Caco-2 (cell line): ENCODE measurements around the gene DCT. TPM values are rescaled to one million over a fixed set of nuclear protein-coding genes. Genes with fewer than 3 reads are reported as not detected.

ENCODE experiments used
- BruUV-seq: library from RNA; stranded (reverse); fragments of 400-500 nt; replicated peaks from 2 replicates; lab custom pipeline; 2021; lab: Mats Ljungman, UMichigan
- CTCF ChIA-PET: fragments of 300-600 bp; sonication (Branson Sonifier 250); formaldehyde crosslinking; loops from one replicate; lab custom pipeline; 2022; ENCODE audit warnings: antibody characterized with exemption; lab: Charles Lee
- POLR2A ChIA-PET: fragments of 300-600 bp; sonication (Branson Sonifier 250); formaldehyde crosslinking; loops from one replicate; lab custom pipeline; 2022; ENCODE audit warnings: antibody characterized with exemption; lab: Charles Lee
- DNase-seq, 2 experiments: peaks; one replicate each; pipeline versions ENCODE4 v3.0.0 to v3.0.0-alpha.2; 2020 to 2022
- H3K27me3 ChIP-seq: replicated peaks from 2 replicates; pipeline ENCODE4 v1.6.0; 2011; ENCODE audit warnings: low read length; ENCODE audit not compliant: control insufficient read depth, insufficient read depth
- H3K36me3 ChIP-seq: 2 replicates; pipeline ENCODE4 v1.5.1; 2011; ENCODE audit warnings: low read length; ENCODE audit not compliant: control insufficient read depth, insufficient read depth
- H3K4me1 ChIP-seq: fragments of 250-450 bp; sonication (Bioruptor Pico); 2 replicates; pipeline ENCODE4 v1.5.1; 2020; ENCODE audit warnings: mild to moderate bottlenecking
- H3K4me3 ChIP-seq: 2 replicates; pipeline ENCODE4 v1.5.1; 2011; ENCODE audit warnings: low read depth, mild to moderate bottlenecking, control low read depth, low read length
- H3K9me3 ChIP-seq: fragments of 250-450 bp; sonication (Bioruptor Pico); 2 replicates; pipeline ENCODE4 v1.5.1; 2020; ENCODE audit warnings: mild to moderate bottlenecking, moderate library complexity
- H3K27ac Mint-ChIP-seq: one replicate; pipeline ENCODE4 v1.8.0; 2022; ENCODE audit warnings: mixed read lengths; ENCODE audit not compliant: unreplicated experiment
- H3K27me3 Mint-ChIP-seq: one replicate; pipeline ENCODE4 v1.8.0; 2022; ENCODE audit warnings: mixed read lengths; ENCODE audit not compliant: insufficient read depth, unreplicated experiment
- H3K36me3 Mint-ChIP-seq: one replicate; pipeline ENCODE4 v1.8.0; 2022; ENCODE audit warnings: mild to moderate bottlenecking, mixed read lengths; ENCODE audit not compliant: insufficient read depth, unreplicated experiment
- H3K4me1 Mint-ChIP-seq: one replicate; pipeline ENCODE4 v1.8.0; 2022; ENCODE audit warnings: low read depth, mixed read lengths; ENCODE audit not compliant: unreplicated experiment
- H3K4me3 Mint-ChIP-seq: one replicate; pipeline ENCODE4 v1.8.0; 2022; ENCODE audit warnings: mild to moderate bottlenecking, moderate library complexity, mixed read lengths; ENCODE audit not compliant: unreplicated experiment
- H3K9me3 Mint-ChIP-seq: one replicate; pipeline ENCODE4 v1.8.0; 2022; ENCODE audit warnings: mixed read lengths; ENCODE audit not compliant: unreplicated experiment
- intact Hi-C: fragments of 100-400 bp; cut with micrococcal nuclease; formaldehyde crosslinking; loops from one replicate; pipeline ENCODE4 v1.10.0; 2022; ENCODE audit not compliant: unreplicated experiment
- total RNA-seq: library from RNA; stranded (reverse); gene quantifications from 2 replicates; pipeline ENCODE4 v1.2.3, GENCODE V29; 2022
- TF ChIP-seq, protein P1 (sequence below), 2 experiments: fragments of 200-600 bp in 1 of 2; IDR thresholded peaks; 1 replicate in 1 of 2; 2 replicates in 1 of 2; pipeline versions ENCODE4 v1.5.1 to v1.8.0; 2011 to 2022; ENCODE audit warnings: antibody characterized with exemption in 1 of 2, control low read depth in 1 of 2, inconsistent platforms in 1 of 2, low read depth in 1 of 2, low read length in 1 of 2, mild to moderate bottlenecking in 1 of 2, moderate library complexity in 1 of 2; ENCODE audit not compliant: insufficient read depth in 1 of 2, severe bottlenecking in 1 of 2, unreplicated experiment in 1 of 2

Gene DCT
- total RNA-seq, 1 experiment from 2014 or later: not detected

GRCh38 chr13:94400874-94401273 lies 78.6 kb downstream of the DCT start:
- no peaks in the 10 kb centered on the region for H3K36me3 Mint-ChIP-seq

DNA sequence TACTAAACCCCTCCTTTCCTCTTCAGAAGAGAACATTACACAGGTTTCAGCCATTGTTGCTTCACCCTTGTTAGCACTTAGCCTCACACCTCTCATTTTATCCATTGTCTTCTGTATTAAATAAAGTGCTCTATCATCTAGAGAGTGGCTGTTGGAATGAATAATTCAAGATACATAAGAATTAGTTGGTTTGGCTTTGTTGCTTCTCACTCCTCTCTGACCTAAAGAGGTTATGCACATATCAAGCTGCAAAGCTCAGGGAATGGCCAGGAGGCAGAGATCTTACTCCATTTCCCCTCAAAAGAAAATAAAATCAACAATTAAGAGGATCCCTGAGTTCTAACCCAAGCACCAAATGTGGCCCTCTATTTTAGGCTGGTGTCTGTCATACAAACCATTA lies 79.7 kb downstream of the DCT start:
- Mint-ChIP-seq H3K36me3 (no peaks in the 10 kb centered on the region), H3K4me3 (no peak overlapping the region), H3K27me3 (peaks cover 30% of the 10 kb centered on the region), H3K4me1 (no peaks in the 10 kb centered on the region), H3K27ac (no peak overlapping the region), H3K9me3 (no peaks in the 10 kb centered on the region)
- Histone ChIP-seq H3K4me1 (no peaks in the 10 kb centered on the region), H3K9me3 (no peaks in the 10 kb centered on the region), H3K4me3 (no peak overlapping the region), H3K27me3 (no peaks in the 10 kb centered on the region), H3K36me3 (no peaks in the 10 kb centered on the region)
- ChIA-PET CTCF (no interaction called here), POLR2A (no interaction called here)
- TF ChIP-seq, protein P1, sequence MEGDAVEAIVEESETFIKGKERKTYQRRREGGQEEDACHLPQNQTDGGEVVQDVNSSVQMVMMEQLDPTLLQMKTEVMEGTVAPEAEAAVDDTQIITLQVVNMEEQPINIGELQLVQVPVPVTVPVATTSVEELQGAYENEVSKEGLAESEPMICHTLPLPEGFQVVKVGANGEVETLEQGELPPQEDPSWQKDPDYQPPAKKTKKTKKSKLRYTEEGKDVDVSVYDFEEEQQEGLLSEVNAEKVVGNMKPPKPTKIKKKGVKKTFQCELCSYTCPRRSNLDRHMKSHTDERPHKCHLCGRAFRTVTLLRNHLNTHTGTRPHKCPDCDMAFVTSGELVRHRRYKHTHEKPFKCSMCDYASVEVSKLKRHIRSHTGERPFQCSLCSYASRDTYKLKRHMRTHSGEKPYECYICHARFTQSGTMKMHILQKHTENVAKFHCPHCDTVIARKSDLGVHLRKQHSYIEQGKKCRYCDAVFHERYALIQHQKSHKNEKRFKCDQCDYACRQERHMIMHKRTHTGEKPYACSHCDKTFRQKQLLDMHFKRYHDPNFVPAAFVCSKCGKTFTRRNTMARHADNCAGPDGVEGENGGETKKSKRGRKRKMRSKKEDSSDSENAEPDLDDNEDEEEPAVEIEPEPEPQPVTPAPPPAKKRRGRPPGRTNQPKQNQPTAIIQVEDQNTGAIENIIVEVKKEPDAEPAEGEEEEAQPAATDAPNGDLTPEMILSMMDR (IDR thresholded peaks at IDR 0.05; ENCODE audit: insufficient read depth in 1 of 2, low read depth in 1 of 2, low read length in 1 of 2, severe bottlenecking in 1 of 2, unreplicated experiment in 1 of 2): no peak
- BruUV-seq: no TSS peak
- DNase-seq: no peak
- intact Hi-C loops: no loop called here

More at GRCh38 chr13:94400874-94401273, 78.6 kb downstream of the DCT start:
- no peaks in the 10 kb centered on the region for H3K36me3 ChIP-seq
- H3K27me3 Mint-ChIP-seq: peaks cover 27% of the 10 kb centered on the region
- no TSS peak for BruUV-seq
- no peaks in the 10 kb centered on the region for H3K9me3 ChIP-seq
- H3K9me3 Mint-ChIP-seq: no peaks in the 10 kb centered on the region
- H3K4me1 Mint-ChIP-seq: no peaks in the 10 kb centered on the region
- POLR2A ChIA-PET: no interaction called here
- no peak overlapping the region for H3K27ac Mint-ChIP-seq
- H3K4me3 Mint-ChIP-seq: no peak overlapping the region
- no peak overlapping the region for H3K4me3 ChIP-seq
- intact Hi-C loops: no loop called here
- CTCF ChIA-PET: no interaction called here
- DNase-seq: no peak
- H3K4me1 ChIP-seq: no peaks in the 10 kb centered on the region
- H3K27me3 ChIP-seq: no peaks in the 10 kb centered on the region
- TF ChIP-seq, protein P1 (IDR thresholded peaks at IDR 0.05; ENCODE audit: insufficient read depth in 1 of 2, low read depth in 1 of 2, low read length in 1 of 2, severe bottlenecking in 1 of 2, unreplicated experiment in 1 of 2): no peak

DNA sequence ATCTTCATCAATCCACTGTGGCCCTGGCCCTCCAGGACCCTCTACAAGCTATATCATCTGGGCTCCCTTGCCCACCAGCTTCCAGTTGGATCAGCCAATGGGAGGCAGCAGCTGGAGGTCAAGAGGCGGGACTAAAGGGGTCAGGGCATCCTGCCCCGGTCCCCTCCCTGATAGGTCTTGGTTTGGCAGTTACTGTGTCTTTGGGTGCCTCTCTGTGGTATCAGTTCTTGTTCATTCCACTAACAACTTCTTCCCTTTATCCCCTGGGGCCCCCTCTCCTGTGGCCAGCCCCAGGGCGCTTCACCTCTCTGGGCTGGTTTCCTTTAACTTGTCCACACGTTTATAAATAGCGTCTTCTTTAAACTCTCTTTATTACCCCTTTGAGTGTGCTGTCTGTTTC lies 83.6 kb downstream of the DCT start:
- Mint-ChIP-seq H3K4me3 (no peak overlapping the region), H3K27ac (no peak overlapping the region), H3K36me3 (no peaks in the 10 kb centered on the region), H3K27me3 (peaks cover 23% of the 10 kb centered on the region), H3K4me1 (no peaks in the 10 kb centered on the region), H3K9me3 (no peaks in the 10 kb centered on the region)
- Histone ChIP-seq H3K27me3 (no peaks in the 10 kb centered on the region), H3K36me3 (no peaks in the 10 kb centered on the region), H3K4me1 (no peaks in the 10 kb centered on the region), H3K4me3 (no peak overlapping the region), H3K9me3 (no peaks in the 10 kb centered on the region)
- intact Hi-C loops: no loop called here
- no peak for DNase-seq
- ChIA-PET CTCF (no interaction called here), POLR2A (no interaction called here)
- TF ChIP-seq, protein P1 (IDR thresholded peaks at IDR 0.05; ENCODE audit: insufficient read depth in 1 of 2, low read depth in 1 of 2, low read length in 1 of 2, severe bottlenecking in 1 of 2, unreplicated experiment in 1 of 2): no peak
- no TSS peak for BruUV-seq
